ENCODE results near the gene FXYD4. TPM values are rescaled to one million over a fixed set of nuclear protein-coding genes. Genes with fewer than 3 reads are reported as not detected.
A peak's percentile ranks its signal among the peaks of the same experiment; 100 is the strongest.

Gene FXYD4
- total RNA-seq, 1 donor from 2014 or later = not detected

- H3K4me3 ChIP-seq (ENCODE audit: low read depth, low read length) = no peak overlapping the region
- DNase-seq (ENCODE audit: low read depth) = peak; percentile 80
- TF ChIP-seq CTCF (conservative IDR thresholded peaks at IDR 0.05; ENCODE audit: low read depth, low read length) = no peak
Measured at GRCh38 chr10:43340619-43341018, 30.8 kb upstream of the FXYD4 start.

GRCh38 chr10:43341450-43341849, 30.0 kb upstream of the FXYD4 start:
- TF ChIP-seq CTCF (conservative IDR thresholded peaks at IDR 0.05; ENCODE audit: low read depth, low read length) = no peak
- no peak for DNase-seq (ENCODE audit: low read depth)
- no peak overlapping the region for H3K4me3 ChIP-seq (ENCODE audit: low read depth, low read length)

- TF ChIP-seq CTCF (conservative IDR thresholded peaks at IDR 0.05; ENCODE audit: low read depth, low read length) = no peak
- no peak overlapping the region for H3K4me3 ChIP-seq (ENCODE audit: low read depth, low read length)
- no peak for DNase-seq (ENCODE audit: low read depth)
Measured at GRCh38 chr10:43342279-43343125, 28.9 kb upstream of the FXYD4 start.

GRCh38 chr10:43343126-43343525, 28.3 kb upstream of the FXYD4 start:
- no peak for TF ChIP-seq CTCF (conservative IDR thresholded peaks at IDR 0.05; ENCODE audit: low read depth, low read length)
- no peak for DNase-seq (ENCODE audit: low read depth)
- no peak overlapping the region for H3K4me3 ChIP-seq (ENCODE audit: low read depth, low read length)

GRCh38 chr10:43344051-43344450, 27.4 kb upstream of the FXYD4 start:
- no peak for TF ChIP-seq CTCF (conservative IDR thresholded peaks at IDR 0.05; ENCODE audit: low read depth, low read length)
- DNase-seq (ENCODE audit: low read depth) = no peak
- H3K4me3 ChIP-seq (ENCODE audit: low read depth, low read length) = no peak overlapping the region

- TF ChIP-seq CTCF (conservative IDR thresholded peaks at IDR 0.05; ENCODE audit: low read depth, low read length) = no peak
- H3K4me3 ChIP-seq (ENCODE audit: low read depth, low read length) = no peak overlapping the region
- DNase-seq (ENCODE audit: low read depth) = no peak
Measured at GRCh38 chr10:43347997-43348396, 23.4 kb upstream of the FXYD4 start.

All from epithelial cell of proximal tubule (primary cell).